HG03354 (cell line): ENCODE results near the gene ITGB5.
"Not testable (repeated sequence)": the region's sequence is repeated elsewhere in the genome, so short reads cannot be mapped to it uniquely, and the experiment has no call there.

Experiments
- ATAC-seq: cut with Tn5 transposase; IDR thresholded peaks from one replicate; pipeline ENCODE4 v1.9.1; 2021; ENCODE audit warnings: mild to moderate bottlenecking; ENCODE audit not compliant: unreplicated experiment, poor library complexity, severe bottlenecking

The ITGB5 gene

GRCh38 chr3:124763644-124764358 lies 123.4 kb downstream of the ITGB5 start:
- ATAC-seq, result no peak

- no peak for ATAC-seq
Measured at GRCh38 chr3:124763206-124763605, 124.0 kb downstream of the ITGB5 start.

- ATAC-seq, result no peak
Measured at GRCh38 chr3:124762661-124763011, 124.5 kb downstream of the ITGB5 start.

GRCh38 chr3:124761935-124762660 lies 125.1 kb downstream of the ITGB5 start:
- no peak for ATAC-seq

GRCh38 chr3:124761250-124761796 lies 125.8 kb downstream of the ITGB5 start:
- peak; percentile 71 for ATAC-seq

GRCh38 chr3:124760601-124761000 lies 126.6 kb downstream of the ITGB5 start:
- no peak for ATAC-seq

GRCh38 chr3:124759666-124760401 lies 127.3 kb downstream of the ITGB5 start:
- ATAC-seq, result no peak

GRCh38 chr3:124758851-124759635 lies 128.1 kb downstream of the ITGB5 start:
- ATAC-seq, result no peak

GRCh38 chr3:124757926-124758325 lies 129.2 kb downstream of the ITGB5 start:
- not testable (repeated sequence) for ATAC-seq

- no peak for ATAC-seq
Measured at GRCh38 chr3:124752051-124752450, 135.1 kb downstream of the ITGB5 start.

GRCh38 chr3:124751501-124751900 lies 135.7 kb downstream of the ITGB5 start:
- ATAC-seq, result no peak

GRCh38 chr3:124749877-124750276 lies 137.3 kb downstream of the ITGB5 start:
- ATAC-seq, result not testable (repeated sequence)

- no peak for ATAC-seq
Measured at GRCh38 chr3:124748560-124749198, 138.5 kb downstream of the ITGB5 start.

GRCh38 chr3:124747111-124747981 lies 139.8 kb downstream of the ITGB5 start:
- no peak for ATAC-seq

GRCh38 chr3:124745756-124746155 lies 141.4 kb downstream of the ITGB5 start:
- ATAC-seq, result no peak

GRCh38 chr3:124741027-124741426 lies 146.1 kb downstream of the ITGB5 start:
- no peak for ATAC-seq

- no peak for ATAC-seq
Measured at GRCh38 chr3:124731760-124732159, 155.4 kb downstream of the ITGB5 start.

GRCh38 chr3:124730941-124731297 lies 156.2 kb downstream of the ITGB5 start:
- ATAC-seq, result no peak
